ENCODE results near the gene SETD1A. TPM values are rescaled to one million over a fixed set of nuclear protein-coding genes. Genes with fewer than 3 reads are reported as not detected.

SETD1A gene
- polyA plus RNA-seq, 1 donor (not counting 4 experiments of a cell fraction or from before 2014, with no cell fraction given): 1.1 TPM

DNA sequence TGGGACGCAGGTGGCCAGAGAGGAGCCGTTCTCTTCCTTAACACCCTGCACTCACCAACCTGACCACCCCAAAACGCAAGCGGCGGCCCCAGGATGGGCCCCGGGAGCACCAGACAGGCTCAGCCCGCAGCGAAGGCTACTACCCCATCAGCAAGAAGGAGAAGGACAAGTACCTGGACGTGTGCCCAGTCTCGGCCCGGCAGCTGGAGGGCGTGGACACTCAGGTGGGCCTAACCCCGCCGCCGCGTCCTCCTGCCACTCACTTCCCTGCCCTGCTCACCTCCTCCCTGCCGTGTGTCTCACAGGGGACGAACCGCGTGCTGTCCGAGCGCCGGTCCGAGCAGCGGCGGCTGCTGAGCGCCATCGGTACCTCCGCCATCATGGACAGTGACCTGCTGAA lies 22.9 kb downstream of the SETD1A start:
- H3K27me3 ChIP-seq (ENCODE audit: control insufficient read depth, extremely low read depth, insufficient read depth, low read length): no peaks in the 10 kb centered on the region
- no peaks in the 10 kb centered on the region for H3K9me1 ChIP-seq (ENCODE audit: control insufficient read depth, extremely low read depth, insufficient read depth, low read length)
- peaks cover 16 to 30% of the 10 kb centered on the region in 2 experiments for H3K36me3 ChIP-seq (ENCODE audit: control insufficient read depth in 2 of 2, extremely low read depth in 1 of 2, insufficient read depth in 2 of 2, low read length in 2 of 2)
- DNase-seq (ENCODE audit: low read depth, low spot score) (no peak), FAIRE-seq (no peak)
- TF ChIP-seq EZH2 (IDR thresholded peaks at IDR 0.05; ENCODE audit: low read length) (no peak), CTCF (optimal IDR thresholded peaks at IDR 0.05 in 1 of 3, IDR thresholded peaks at IDR 0.05 in 1 of 3, conservative IDR thresholded peaks at IDR 0.05 in 1 of 3; ENCODE audit: extremely low read depth in 1 of 3, insufficient read depth in 2 of 3, low read length in 3 of 3) (no peak)
- no peaks in the 10 kb centered on the region for H3K9me3 ChIP-seq (ENCODE audit: control insufficient read depth, low read depth, low read length)
- H3K9ac ChIP-seq (ENCODE audit: control insufficient read depth, extremely low read depth, insufficient read depth, low read length): no peak overlapping the region
- no peak overlapping the region for H3K4me2 ChIP-seq (ENCODE audit: control insufficient read depth, extremely low read depth, insufficient read depth, low read depth, low read length)
- no peak overlapping the region for H3K4me3 ChIP-seq (ENCODE audit: control insufficient read depth in 2 of 3, extremely low read depth in 1 of 3, insufficient read depth in 2 of 3, low read depth in 1 of 3, low read length in 3 of 3)
- no peak overlapping the region for H3K27ac ChIP-seq (ENCODE audit: control insufficient read depth, insufficient read depth, low read length)
- peaks cover 3% of the 10 kb centered on the region for H3K79me2 ChIP-seq (ENCODE audit: control insufficient read depth, insufficient read depth, low read length)
- peaks cover 2% of the 10 kb centered on the region for H4K20me1 ChIP-seq (ENCODE audit: control insufficient read depth, extremely low read depth, insufficient read depth, low read length)
- no peak overlapping the region for H2AFZ ChIP-seq (ENCODE audit: control insufficient read depth, low read length)
- peaks cover 12% of the 10 kb centered on the region for H3K4me1 ChIP-seq (ENCODE audit: control insufficient read depth, extremely low read depth, insufficient read depth, low read length)
- dilution Hi-C loops (cut with MboI; ENCODE audit: extremely low pct_ligation_motif_present, low sequenced_read_pairs): no loop called here

- Histone ChIP-seq H3K27ac (ENCODE audit: control insufficient read depth, insufficient read depth, low read length) (no peak overlapping the region), H3K9me3 (ENCODE audit: control insufficient read depth, low read depth, low read length) (no peaks in the 10 kb centered on the region), H3K4me3 (ENCODE audit: control insufficient read depth in 2 of 3, extremely low read depth in 1 of 3, insufficient read depth in 2 of 3, low read depth in 1 of 3, low read length in 3 of 3) (no peak overlapping the region), H3K36me3 (ENCODE audit: control insufficient read depth in 2 of 2, extremely low read depth in 1 of 2, insufficient read depth in 2 of 2, low read length in 2 of 2) (peaks cover 16 to 27% of the 10 kb centered on the region in 2 experiments), H3K4me1 (ENCODE audit: control insufficient read depth, extremely low read depth, insufficient read depth, low read length) (peaks cover 15% of the 10 kb centered on the region), H3K9me1 (ENCODE audit: control insufficient read depth, extremely low read depth, insufficient read depth, low read length) (no peaks in the 10 kb centered on the region), H3K9ac (ENCODE audit: control insufficient read depth, extremely low read depth, insufficient read depth, low read length) (no peak overlapping the region), H3K4me2 (ENCODE audit: control insufficient read depth, extremely low read depth, insufficient read depth, low read depth, low read length) (no peak overlapping the region), H4K20me1 (ENCODE audit: control insufficient read depth, extremely low read depth, insufficient read depth, low read length) (peaks cover 2% of the 10 kb centered on the region), H3K79me2 (ENCODE audit: control insufficient read depth, insufficient read depth, low read length) (peaks cover 3% of the 10 kb centered on the region), H2AFZ (ENCODE audit: control insufficient read depth, low read length) (no peak overlapping the region), H3K27me3 (ENCODE audit: control insufficient read depth, extremely low read depth, insufficient read depth, low read length) (no peaks in the 10 kb centered on the region)
- no peak for DNase-seq (ENCODE audit: low read depth, low spot score)
- FAIRE-seq: no peak
- dilution Hi-C loops (cut with MboI; ENCODE audit: extremely low pct_ligation_motif_present, low sequenced_read_pairs): no loop called here
- no peak for TF ChIP-seq CTCF (optimal IDR thresholded peaks at IDR 0.05 in 1 of 3, IDR thresholded peaks at IDR 0.05 in 1 of 3, conservative IDR thresholded peaks at IDR 0.05 in 1 of 3; ENCODE audit: extremely low read depth in 1 of 3, insufficient read depth in 2 of 3, low read length in 3 of 3)
These were observed 23.4 kb downstream of the SETD1A start for GRCh38 chr16:30980959-30981358.

All from keratinocyte (primary cell).